IMR-90 (cell line): ENCODE results near the gene FAM149A.

Experiments used
- BHLHE40 ChIP-seq: fragments of 150-350 bp; IDR thresholded peaks from 2 replicates; pipeline ENCODE4 v1.6.1; 2016; ENCODE audit warnings: mild to moderate bottlenecking, low read depth, low read length
- CEBPB ChIP-seq: IDR thresholded peaks from 2 replicates; pipeline ENCODE4 v1.6.1; 2012; ENCODE audit warnings: low read depth, low read length, improper control_type of control experiment
- CHD1 ChIP-seq: IDR thresholded peaks from 2 replicates; pipeline ENCODE4 v1.6.1; 2012; ENCODE audit warnings: low read depth, low read length, improper control_type of control experiment
- FOS ChIP-seq: fragments of 150-350 bp; IDR thresholded peaks from 2 replicates; pipeline ENCODE4 v1.6.1; 2016; ENCODE audit warnings: low read depth, low read length
- MAFK ChIP-seq: IDR thresholded peaks from 2 replicates; pipeline ENCODE4 v1.6.1; 2012; ENCODE audit warnings: low read depth, low read length, improper control_type of control experiment
- MXI1 ChIP-seq: IDR thresholded peaks from 2 replicates; pipeline ENCODE4 v1.6.1; 2012; ENCODE audit warnings: low read depth, mild to moderate bottlenecking, low read length, moderate library complexity, borderline replicate concordance
- NFE2L2 ChIP-seq: fragments of 150-350 bp; IDR thresholded peaks from 2 replicates; pipeline ENCODE4 v1.6.1; 2016; ENCODE audit warnings: low read depth, mild to moderate bottlenecking, low read length
- POLR2A ChIP-seq: IDR thresholded peaks from 2 replicates; pipeline ENCODE4 v1.6.1; 2012; ENCODE audit warnings: mild to moderate bottlenecking, low read depth, low read length
- RAD21 ChIP-seq: IDR thresholded peaks from 2 replicates; pipeline ENCODE4 v1.6.1; 2012; ENCODE audit warnings: low read length, improper control_type of control experiment
- RCOR1 ChIP-seq: IDR thresholded peaks from 2 replicates; pipeline ENCODE4 v1.6.1; 2012; ENCODE audit warnings: mild to moderate bottlenecking, low read length, improper control_type of control experiment; ENCODE audit not compliant: insufficient replicate concordance
- RFX5 ChIP-seq: IDR thresholded peaks from 2 replicates; pipeline ENCODE4 v1.8.0; 2012; ENCODE audit warnings: low read depth, mild to moderate bottlenecking, low read length, moderate library complexity
- SMC3 ChIP-seq: fragments of 150-350 bp; IDR thresholded peaks from 2 replicates; pipeline ENCODE4 v1.6.1; 2016; ENCODE audit warnings: low read depth, mild to moderate bottlenecking, antibody characterized with exemption, low read length, moderate library complexity
- TF ChIP-seq, protein P1 (sequence below): conservative IDR thresholded peaks from 2 replicates; pipeline ENCODE4 v1.5.1; 2012; ENCODE audit warnings: mild to moderate bottlenecking, low read depth, low read length, improper control_type of control experiment
- TF ChIP-seq, protein P2 (sequence below): fragments of 150-350 bp; IDR thresholded peaks from 2 replicates; pipeline ENCODE4 v1.6.1; 2017; ENCODE audit warnings: mild to moderate bottlenecking, antibody characterized with exemption, low read length, low read depth

- TF ChIP-seq, protein P1, sequence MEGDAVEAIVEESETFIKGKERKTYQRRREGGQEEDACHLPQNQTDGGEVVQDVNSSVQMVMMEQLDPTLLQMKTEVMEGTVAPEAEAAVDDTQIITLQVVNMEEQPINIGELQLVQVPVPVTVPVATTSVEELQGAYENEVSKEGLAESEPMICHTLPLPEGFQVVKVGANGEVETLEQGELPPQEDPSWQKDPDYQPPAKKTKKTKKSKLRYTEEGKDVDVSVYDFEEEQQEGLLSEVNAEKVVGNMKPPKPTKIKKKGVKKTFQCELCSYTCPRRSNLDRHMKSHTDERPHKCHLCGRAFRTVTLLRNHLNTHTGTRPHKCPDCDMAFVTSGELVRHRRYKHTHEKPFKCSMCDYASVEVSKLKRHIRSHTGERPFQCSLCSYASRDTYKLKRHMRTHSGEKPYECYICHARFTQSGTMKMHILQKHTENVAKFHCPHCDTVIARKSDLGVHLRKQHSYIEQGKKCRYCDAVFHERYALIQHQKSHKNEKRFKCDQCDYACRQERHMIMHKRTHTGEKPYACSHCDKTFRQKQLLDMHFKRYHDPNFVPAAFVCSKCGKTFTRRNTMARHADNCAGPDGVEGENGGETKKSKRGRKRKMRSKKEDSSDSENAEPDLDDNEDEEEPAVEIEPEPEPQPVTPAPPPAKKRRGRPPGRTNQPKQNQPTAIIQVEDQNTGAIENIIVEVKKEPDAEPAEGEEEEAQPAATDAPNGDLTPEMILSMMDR = no peak
- no peak for TF ChIP-seq CEBPB
- TF ChIP-seq POLR2A = no peak
- TF ChIP-seq RFX5 = no peak
- no peak for TF ChIP-seq BHLHE40
- no peak for TF ChIP-seq NFE2L2
- TF ChIP-seq MXI1 = no peak
- TF ChIP-seq CHD1 = no peak
- TF ChIP-seq, protein P2, sequence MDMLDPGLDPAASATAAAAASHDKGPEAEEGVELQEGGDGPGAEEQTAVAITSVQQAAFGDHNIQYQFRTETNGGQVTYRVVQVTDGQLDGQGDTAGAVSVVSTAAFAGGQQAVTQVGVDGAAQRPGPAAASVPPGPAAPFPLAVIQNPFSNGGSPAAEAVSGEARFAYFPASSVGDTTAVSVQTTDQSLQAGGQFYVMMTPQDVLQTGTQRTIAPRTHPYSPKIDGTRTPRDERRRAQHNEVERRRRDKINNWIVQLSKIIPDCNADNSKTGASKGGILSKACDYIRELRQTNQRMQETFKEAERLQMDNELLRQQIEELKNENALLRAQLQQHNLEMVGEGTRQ = no peak
- TF ChIP-seq RAD21 = no peak
- no peak for TF ChIP-seq MAFK
- TF ChIP-seq FOS = no peak
- TF ChIP-seq RCOR1 = no peak
- TF ChIP-seq SMC3 = no peak
Observed at GRCh38 chr4:186221624-186222023, 117.1 kb downstream of the FAM149A start.
